Prostate gland (tissue), 2 donors: ENCODE results near the gene THEM5.

ENCODE experiments used
- CTCF ChIP-seq, 4 experiments: fragments of 200-600 bp in 2 of 4; fragments of 450-650 bp in 2 of 4; sonication (generic) in 2 of 4; IDR thresholded peaks; 1 replicate in 3 of 4; 2 replicates in 1 of 4; pipeline ENCODE4 v1.5.1; 2016 to 2019; ENCODE audit warnings: antibody characterized with exemption in 4 of 4, mild to moderate bottlenecking in 2 of 4, moderate library complexity in 2 of 4
- POLR2A ChIP-seq: fragments of 450-650 bp; IDR thresholded peaks from one replicate; pipeline ENCODE4 v1.6.1; 2016; ENCODE audit warnings: antibody characterized with exemption, mild to moderate bottlenecking
- POLR2AphosphoS5 ChIP-seq: sonication (generic); formaldehyde crosslinking; IDR thresholded peaks from one replicate; pipeline ENCODE4 v1.6.1; 2017; ENCODE audit warnings: antibody characterized with exemption

- TF ChIP-seq POLR2A (no peak), CTCF (IDR thresholded peaks at IDR 0.05) (no peak), POLR2AphosphoS5 (no peak)
Observed at GRCh38 chr1:151838222-151839081, 15.1 kb downstream of the THEM5 start.
